Measurements from ENCODE around the gene KRTAP2-2.
"Not testable (repeated sequence)": the region's sequence is repeated elsewhere in the genome, so short reads cannot be mapped to it uniquely, and the experiment has no call there.

GRCh38 chr17:41065016-41065689 is 10.1 kb upstream of the KRTAP2-2 start:
- TF ChIP-seq SMC3 (IDR thresholded peaks at IDR 0.05; ENCODE audit: low read depth, low read length); CTCF (conservative IDR thresholded peaks at IDR 0.05; ENCODE audit: low read depth, low read length); NFE2L2 (IDR thresholded peaks at IDR 0.05; ENCODE audit: low read depth, low read length); CHD1 (IDR thresholded peaks at IDR 0.05; ENCODE audit: low read depth, low read length); MAFK (IDR thresholded peaks at IDR 0.05; ENCODE audit: low read depth, low read length); FOS (IDR thresholded peaks at IDR 0.05; ENCODE audit: low read depth, low read length); MXI1 (IDR thresholded peaks at IDR 0.05; ENCODE audit: borderline replicate concordance, low read depth, low read length); USF2 (IDR thresholded peaks at IDR 0.05; ENCODE audit: low read depth, low read length); POLR2A (IDR thresholded peaks at IDR 0.05; ENCODE audit: low read depth, low read length); RCOR1 (IDR thresholded peaks at IDR 0.05; ENCODE audit: insufficient replicate concordance, low read length); MAZ (IDR thresholded peaks at IDR 0.05; ENCODE audit: borderline replicate concordance, low read depth, low read length): not testable (repeated sequence)

Measured in IMR-90 (cell line).